ENCODE measurements around the gene AGBL2. TPM values are rescaled to one million over a fixed set of nuclear protein-coding genes. Genes with fewer than 3 reads are reported as not detected.
A peak's percentile ranks its signal among the peaks of the same experiment; 100 is the strongest.

The AGBL2 gene
- total and polyA plus RNA-seq, 11 donors = 0.03 to 1.4 (median 0.37) TPM; not detected in 6

- DNase-seq (no peak), ATAC-seq (no peak)
- Histone ChIP-seq H3K9me3 (peaks cover 0 to 12% (median 0%) of the 10 kb centered on the region in 12 donors), H3K27me3 (no peaks in the 10 kb centered on the region), H3K27ac (no peak overlapping the region), H3K4me3 (no peak overlapping the region), H3K36me3 (no peaks in the 10 kb centered on the region), H3K4me1 (no peaks in the 10 kb centered on the region)
- TF ChIP-seq POLR2A (IDR thresholded peaks at IDR 0.05) = no peak
- TF ChIP-seq, protein P1, sequence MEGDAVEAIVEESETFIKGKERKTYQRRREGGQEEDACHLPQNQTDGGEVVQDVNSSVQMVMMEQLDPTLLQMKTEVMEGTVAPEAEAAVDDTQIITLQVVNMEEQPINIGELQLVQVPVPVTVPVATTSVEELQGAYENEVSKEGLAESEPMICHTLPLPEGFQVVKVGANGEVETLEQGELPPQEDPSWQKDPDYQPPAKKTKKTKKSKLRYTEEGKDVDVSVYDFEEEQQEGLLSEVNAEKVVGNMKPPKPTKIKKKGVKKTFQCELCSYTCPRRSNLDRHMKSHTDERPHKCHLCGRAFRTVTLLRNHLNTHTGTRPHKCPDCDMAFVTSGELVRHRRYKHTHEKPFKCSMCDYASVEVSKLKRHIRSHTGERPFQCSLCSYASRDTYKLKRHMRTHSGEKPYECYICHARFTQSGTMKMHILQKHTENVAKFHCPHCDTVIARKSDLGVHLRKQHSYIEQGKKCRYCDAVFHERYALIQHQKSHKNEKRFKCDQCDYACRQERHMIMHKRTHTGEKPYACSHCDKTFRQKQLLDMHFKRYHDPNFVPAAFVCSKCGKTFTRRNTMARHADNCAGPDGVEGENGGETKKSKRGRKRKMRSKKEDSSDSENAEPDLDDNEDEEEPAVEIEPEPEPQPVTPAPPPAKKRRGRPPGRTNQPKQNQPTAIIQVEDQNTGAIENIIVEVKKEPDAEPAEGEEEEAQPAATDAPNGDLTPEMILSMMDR (IDR thresholded peaks at IDR 0.05) = no peak
- intact Hi-C loops (cut with DNase I) = loop anchor here in 6 of 10 donors (10.0 kb wide), 4 partner anchors 66 to 206 kb away; partner anchors contain the start of genes AGBL2 (in 2 of the 6), NUP160 (in 2 of the 6) and FNBP4 (in 1 of the 6)
- WGBS, 4 donors = 57 to 70% (median 66%) methylated on average over 3 of the region's 3 CpGs
Measured at GRCh38 chr11:47649276-47649675, 65.9 kb downstream of the AGBL2 start.

- H3K36me3 ChIP-seq = no peaks in the 10 kb centered on the region
- H3K9me3 ChIP-seq = no peaks in the 10 kb centered on the region
- H3K4me3 ChIP-seq = no peak overlapping the region
- ATAC-seq = no peak
- 89 to 94% (median 90%) methylated on average over 6 of the region's 6 CpGs for WGBS, 4 donors
- H3K4me1 ChIP-seq = peaks cover 0 to 14% (median 9%) of the 10 kb centered on the region in 12 donors
- no peaks in the 10 kb centered on the region for H3K27me3 ChIP-seq
- no peak overlapping the region for H3K27ac ChIP-seq
- no peak for DNase-seq
- TF ChIP-seq, protein P1 (IDR thresholded peaks at IDR 0.05) = no peak
- TF ChIP-seq POLR2A (IDR thresholded peaks at IDR 0.05) = no peak
- intact Hi-C loops (cut with DNase I) = loop anchor here in 6 of 10 donors (10.0 kb wide), 4 partner anchors 69 to 209 kb away; partner anchors contain the start of genes AGBL2 (in 2 of the 6), NUP160 (in 2 of the 6) and FNBP4 (in 1 of the 6)
Measured at GRCh38 chr11:47646019-47646418, 69.2 kb downstream of the AGBL2 start.

DNA sequence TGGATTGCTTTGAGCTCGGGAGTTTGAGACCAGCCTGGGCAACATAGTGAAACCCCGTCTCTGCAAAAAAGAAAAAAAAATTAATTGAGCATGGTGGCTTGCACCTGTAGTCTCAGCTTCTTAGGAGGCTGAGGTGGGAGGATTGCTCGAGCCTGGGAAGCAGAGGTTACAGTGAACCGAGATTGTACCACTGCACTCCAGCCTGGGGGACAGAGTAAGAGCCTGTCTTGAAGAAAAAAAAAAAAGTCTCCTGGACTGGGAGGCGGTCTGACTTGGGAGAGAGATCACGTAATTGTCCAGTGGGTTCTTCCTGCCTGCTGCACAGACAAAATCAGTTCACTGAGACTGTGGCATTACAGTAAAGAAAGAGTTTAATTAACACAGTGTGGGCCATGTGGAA is 69.7 kb downstream of the AGBL2 start:
- Histone ChIP-seq H3K27ac (no peak overlapping the region), H3K4me3 (no peak overlapping the region), H3K27me3 (no peaks in the 10 kb centered on the region), H3K4me1 (peaks cover 0 to 19% (median 14%) of the 10 kb centered on the region in 12 donors), H3K36me3 (no peaks in the 10 kb centered on the region), H3K9me3 (no peaks in the 10 kb centered on the region)
- WGBS, 4 donors = 70 to 80% (median 77%) methylated on average over 6 of the region's 6 CpGs
- no peak for ATAC-seq
- DNase-seq = no peak
- intact Hi-C loops (cut with DNase I) = loop anchor here in 6 of 10 donors (10.0 kb wide), 4 partner anchors 69 to 209 kb away; partner anchors contain the start of genes AGBL2 (in 2 of the 6), NUP160 (in 2 of the 6) and FNBP4 (in 1 of the 6)
- no peak for TF ChIP-seq POLR2A (IDR thresholded peaks at IDR 0.05)
- TF ChIP-seq, protein P1 (IDR thresholded peaks at IDR 0.05) = no peak

GRCh38 chr11:47642099-47642855 is 72.9 kb downstream of the AGBL2 start, which contains the start of gene MTCH2:
Gene MTCH2, minus strand, starts transcription at chr11:47642559. Its CDS starts 94 bp downstream, at chr11:47642465.
- 1% methylated on average over 33 to 78 of the region's 78 CpGs for WGBS, 4 donors
- Histone ChIP-seq H3K27ac (peak within 1 kb of the TSS; percentile 49 to 97 (median 90)), H3K4me1 (peaks cover 0 to 20% (median 14%) of the 10 kb centered on the region in 12 donors), H3K4me3 (peak within 1 kb of the TSS; percentile 57 to 94 (median 80)), H3K9me3 (no peaks in the 10 kb centered on the region), H3K27me3 (no peaks in the 10 kb centered on the region), H3K36me3 (peaks cover 0 to 26% (median 22%) of the 10 kb centered on the region in 9 donors)
- intact Hi-C loops (cut with DNase I) = loop anchor here in 7 of 10 donors (5.0 to 10.0 kb wide), 7 partner anchors 70 to 213 kb away; partner anchors contain the start of genes FNBP4 (in 3 of the 7), AGBL2 (in 2 of the 7) and NUP160 (in 2 of the 7)
- peak in 1 of 2 donors; percentile 65 for TF ChIP-seq POLR2A (IDR thresholded peaks at IDR 0.05)
- TF ChIP-seq, protein P1 (IDR thresholded peaks at IDR 0.05) = peak; percentile 5 to 68 (median 44)
- DNase-seq (peak; percentile 96 to 97 (median 97)), ATAC-seq (peak; percentile 97 to 98 (median 98))
